Ectodermal cell (in vitro differentiated cells): ENCODE data around the gene ITGAE.

ENCODE experiments used
- H3K27ac ChIP-seq: 2 replicates; pipeline ENCODE4 v1.7.0; 2013; ENCODE audit warnings: mild to moderate bottlenecking, low read depth, low read length; ENCODE audit not compliant: insufficient read depth, poor library complexity, severe bottlenecking
- H3K27me3 ChIP-seq: 2 replicates; pipeline ENCODE4 v1.7.0; 2013; ENCODE audit warnings: mild to moderate bottlenecking, low read length; ENCODE audit not compliant: insufficient read depth, control insufficient read depth, poor library complexity, severe bottlenecking
- H3K36me3 ChIP-seq: one replicate; pipeline ENCODE4 v1.7.0; 2013; ENCODE audit warnings: low read length; ENCODE audit not compliant: control insufficient read depth, insufficient read depth
- H3K4me1 ChIP-seq: one replicate; pipeline ENCODE4 v1.7.0; 2013; ENCODE audit warnings: low read length; ENCODE audit not compliant: control insufficient read depth, insufficient read depth
- H3K4me3 ChIP-seq: 2 replicates; pipeline ENCODE4 v1.7.0; 2013; ENCODE audit warnings: low read depth, low read length, control low read depth; ENCODE audit not compliant: insufficient read depth
- H3K9me3 ChIP-seq: 2 replicates; pipeline ENCODE4 v1.7.0; 2013; ENCODE audit warnings: mild to moderate bottlenecking, low read length, moderate library complexity; ENCODE audit not compliant: control insufficient read depth
- WGBS, 2 experiments: methylation state at CpG; one replicate each; pipeline ENCODE4 v1.1.7; 2013; ENCODE audit warnings: missing lambda C conversion rate in 2 of 2; 5-methylcytosine and 5-hydroxymethylcytosine counted together

ITGAE gene

GRCh38 chr17:3751836-3752235 lies 49.2 kb downstream of the ITGAE start:
- H3K4me1 ChIP-seq, result no peaks in the 10 kb centered on the region
- no peaks in the 10 kb centered on the region for H3K36me3 ChIP-seq
- H3K27ac ChIP-seq, result no peak overlapping the region
- H3K27me3 ChIP-seq, result no peaks in the 10 kb centered on the region
- H3K9me3 ChIP-seq, result no peaks in the 10 kb centered on the region
- 95% methylated on average over 15 of the region's 15 CpGs for WGBS, 2 experiments
- H3K4me3 ChIP-seq, result no peak overlapping the region

- H3K4me1 ChIP-seq, result no peaks in the 10 kb centered on the region
- no peaks in the 10 kb centered on the region for H3K27me3 ChIP-seq
- H3K27ac ChIP-seq, result no peak overlapping the region
- no peaks in the 10 kb centered on the region for H3K36me3 ChIP-seq
- H3K9me3 ChIP-seq, result no peaks in the 10 kb centered on the region
- H3K4me3 ChIP-seq, result no peak overlapping the region
- 88 to 92% methylated on average over 8 of the region's 8 CpGs for WGBS, 2 experiments
Measured at GRCh38 chr17:3750926-3751325, 50.1 kb downstream of the ITGAE start.

- no peak overlapping the region for H3K27ac ChIP-seq
- no peaks in the 10 kb centered on the region for H3K27me3 ChIP-seq
- no peak overlapping the region for H3K4me3 ChIP-seq
- 93% methylated on average over 17 of the region's 17 CpGs for WGBS, 2 experiments
- H3K9me3 ChIP-seq, result no peaks in the 10 kb centered on the region
- no peaks in the 10 kb centered on the region for H3K4me1 ChIP-seq
- H3K36me3 ChIP-seq, result no peaks in the 10 kb centered on the region
Measured at GRCh38 chr17:3750296-3750695, 50.7 kb downstream of the ITGAE start.

- H3K9me3 ChIP-seq, result no peaks in the 10 kb centered on the region
- no peaks in the 10 kb centered on the region for H3K4me1 ChIP-seq
- H3K27ac ChIP-seq, result no peak overlapping the region
- H3K36me3 ChIP-seq, result no peaks in the 10 kb centered on the region
- no peak overlapping the region for H3K4me3 ChIP-seq
- no peaks in the 10 kb centered on the region for H3K27me3 ChIP-seq
- 87 to 89% methylated on average over 7 of the region's 7 CpGs for WGBS, 2 experiments
Measured at GRCh38 chr17:3748576-3748975, 52.4 kb downstream of the ITGAE start.

GRCh38 chr17:3747805-3748204 lies 53.2 kb downstream of the ITGAE start:
- Histone ChIP-seq H3K36me3 (no peaks in the 10 kb centered on the region), H3K4me1 (no peaks in the 10 kb centered on the region), H3K27me3 (no peaks in the 10 kb centered on the region), H3K9me3 (no peaks in the 10 kb centered on the region), H3K4me3 (no peak overlapping the region), H3K27ac (no peak overlapping the region)
- WGBS, 2 experiments, result 95% methylated on average over 9 of the region's 9 CpGs

GRCh38 chr17:3745071-3745470 lies 55.9 kb downstream of the ITGAE start:
- WGBS, 2 experiments, result 91 to 93% methylated on average over 10 of the region's 10 CpGs
- no peaks in the 10 kb centered on the region for H3K36me3 ChIP-seq
- H3K27ac ChIP-seq, result no peak overlapping the region

GRCh38 chr17:3744014-3744413 lies 57.0 kb downstream of the ITGAE start:
- 88 to 96% methylated on average over 3 of the region's 3 CpGs for WGBS, 2 experiments
- H3K27ac ChIP-seq, result no peak overlapping the region

More at GRCh38 chr17:3745071-3745470, 55.9 kb downstream of the ITGAE start:
- H3K9me3 ChIP-seq, result no peaks in the 10 kb centered on the region
- H3K27me3 ChIP-seq, result no peaks in the 10 kb centered on the region
- H3K4me3 ChIP-seq, result no peak overlapping the region
- H3K4me1 ChIP-seq, result no peaks in the 10 kb centered on the region

GRCh38 chr17:3740611-3741073 lies 60.3 kb downstream of the ITGAE start:
- H3K27me3 ChIP-seq, result peaks cover 5% of the 10 kb centered on the region
- H3K36me3 ChIP-seq, result no peaks in the 10 kb centered on the region
- no peak overlapping the region for H3K4me3 ChIP-seq
- no peak overlapping the region for H3K27ac ChIP-seq
- peaks cover 15% of the 10 kb centered on the region for H3K4me1 ChIP-seq
- no peaks in the 10 kb centered on the region for H3K9me3 ChIP-seq
- WGBS, 2 experiments, result 84 to 87% methylated on average over 14 of the region's 14 CpGs

More at GRCh38 chr17:3744014-3744413, 57.0 kb downstream of the ITGAE start:
- H3K27me3 ChIP-seq, result no peaks in the 10 kb centered on the region
- H3K9me3 ChIP-seq, result no peaks in the 10 kb centered on the region
- H3K4me3 ChIP-seq, result no peak overlapping the region
- no peaks in the 10 kb centered on the region for H3K36me3 ChIP-seq
- peaks cover 2% of the 10 kb centered on the region for H3K4me1 ChIP-seq

GRCh38 chr17:3739422-3740124 lies 61.4 kb downstream of the ITGAE start:
- peaks cover 5% of the 10 kb centered on the region for H3K27me3 ChIP-seq
- no peak overlapping the region for H3K27ac ChIP-seq
- WGBS, 2 experiments, result 87% methylated on average over 16 of the region's 16 CpGs
- H3K4me1 ChIP-seq, result peaks cover 15% of the 10 kb centered on the region
- H3K36me3 ChIP-seq, result no peaks in the 10 kb centered on the region
- H3K9me3 ChIP-seq, result no peaks in the 10 kb centered on the region
- no peak overlapping the region for H3K4me3 ChIP-seq

- Histone ChIP-seq H3K27me3 (peaks cover 5% of the 10 kb centered on the region), H3K9me3 (no peaks in the 10 kb centered on the region), H3K4me1 (peaks cover 15% of the 10 kb centered on the region), H3K36me3 (no peaks in the 10 kb centered on the region), H3K27ac (no peak overlapping the region), H3K4me3 (no peak overlapping the region)
- 64 to 68% methylated on average over 16 of the region's 16 CpGs for WGBS, 2 experiments
Measured at GRCh38 chr17:3738562-3739295, 62.3 kb downstream of the ITGAE start.
